ENCODE measurements around the gene TMEM30A. TPM values are rescaled to one million over a fixed set of nuclear protein-coding genes. Genes with fewer than 3 reads are reported as not detected.
A peak's percentile ranks its signal among the peaks of the same experiment; 100 is the strongest.

The TMEM30A gene
- total and polyA plus RNA-seq, 4 donors = 33.3 to 71.0 (median 45.4) TPM

DNA sequence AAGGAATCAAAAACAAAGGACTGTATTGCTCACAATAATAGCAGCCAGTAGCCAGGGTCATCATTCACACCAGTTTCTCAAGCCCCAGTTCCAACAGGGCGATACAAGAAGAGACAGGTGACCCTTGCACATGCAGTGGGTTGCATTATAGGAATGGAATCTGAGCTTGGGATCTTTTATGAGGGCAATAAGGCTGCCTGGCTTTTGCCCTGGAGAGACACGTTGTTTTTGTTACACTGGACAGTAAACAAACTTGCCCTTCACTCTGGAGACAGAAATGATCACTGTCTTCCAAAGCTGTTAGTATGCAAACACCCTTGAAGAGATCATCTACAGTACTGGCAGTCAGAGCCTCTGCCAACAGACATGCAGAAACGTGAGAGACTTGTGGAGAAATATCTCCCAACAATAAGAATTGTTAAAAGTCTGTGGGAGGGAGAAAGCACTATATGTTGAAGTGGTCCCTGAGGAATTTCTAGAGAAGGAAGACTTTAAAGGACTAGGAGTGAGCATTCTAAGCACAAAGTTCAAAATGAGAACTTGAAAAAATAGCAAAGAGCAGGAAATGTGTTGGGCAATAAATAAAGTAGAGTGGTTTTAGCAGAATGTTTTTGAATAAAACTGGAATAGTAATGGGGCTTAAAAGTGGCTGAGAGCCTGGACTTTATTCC, 72.5 kb downstream of the TMEM30A start:
- H3K9ac ChIP-seq (ENCODE audit: low read depth in 1 of 2, low read length in 2 of 2) = no peak overlapping the region
- peak overlapping the region in 1 of 2 donors; percentile 9 for H3K27ac ChIP-seq (ENCODE audit: low read depth in 1 of 2, low read length in 2 of 2)
- H3K27me3 ChIP-seq (ENCODE audit: control insufficient read depth in 4 of 4, insufficient read depth in 4 of 4, low read length in 3 of 4) = peaks cover 0 to 4% (median 2%) of the 10 kb centered on the region in 4 donors
- no peak for DNase-seq (ENCODE audit: low spot score)
- no peaks in the 10 kb centered on the region for H3K36me3 ChIP-seq (ENCODE audit: control insufficient read depth in 4 of 4, insufficient read depth in 3 of 4, low read depth in 1 of 4, low read length in 3 of 4)
- no peak overlapping the region for H3K4me3 ChIP-seq (ENCODE audit: low read depth in 1 of 3, low read length in 3 of 3)
- TF ChIP-seq JUND (IDR thresholded peaks at IDR 0.05) = peak in 1 of 2 donors; percentile 35
- TF ChIP-seq, protein P1, sequence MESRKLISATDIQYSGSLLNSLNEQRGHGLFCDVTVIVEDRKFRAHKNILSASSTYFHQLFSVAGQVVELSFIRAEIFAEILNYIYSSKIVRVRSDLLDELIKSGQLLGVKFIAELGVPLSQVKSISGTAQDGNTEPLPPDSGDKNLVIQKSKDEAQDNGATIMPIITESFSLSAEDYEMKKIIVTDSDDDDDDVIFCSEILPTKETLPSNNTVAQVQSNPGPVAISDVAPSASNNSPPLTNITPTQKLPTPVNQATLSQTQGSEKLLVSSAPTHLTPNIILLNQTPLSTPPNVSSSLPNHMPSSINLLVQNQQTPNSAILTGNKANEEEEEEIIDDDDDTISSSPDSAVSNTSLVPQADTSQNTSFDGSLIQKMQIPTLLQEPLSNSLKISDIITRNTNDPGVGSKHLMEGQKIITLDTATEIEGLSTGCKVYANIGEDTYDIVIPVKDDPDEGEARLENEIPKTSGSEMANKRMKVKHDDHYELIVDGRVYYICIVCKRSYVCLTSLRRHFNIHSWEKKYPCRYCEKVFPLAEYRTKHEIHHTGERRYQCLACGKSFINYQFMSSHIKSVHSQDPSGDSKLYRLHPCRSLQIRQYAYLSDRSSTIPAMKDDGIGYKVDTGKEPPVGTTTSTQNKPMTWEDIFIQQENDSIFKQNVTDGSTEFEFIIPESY (IDR thresholded peaks at IDR 0.05) = no peak
- TF ChIP-seq RXRA (IDR thresholded peaks at IDR 0.05) = peak in 1 of 2 donors; percentile 4
- TF ChIP-seq HNF4A (conservative IDR thresholded peaks at IDR 0.05) = peak in 1 of 2 donors; percentile 36
- TF ChIP-seq YY1 (IDR thresholded peaks at IDR 0.05) = no peak
- no peaks in the 10 kb centered on the region for H3K9me3 ChIP-seq (ENCODE audit: control insufficient read depth in 4 of 4, low read length in 3 of 4)
- 10% methylated on average over 3 of the region's 3 CpGs for WGBS
- H3K4me1 ChIP-seq (ENCODE audit: control insufficient read depth in 4 of 4, insufficient read depth in 4 of 4, low read length in 3 of 4) = peaks cover 7 to 24% (median 18%) of the 10 kb centered on the region in 4 donors

DNA sequence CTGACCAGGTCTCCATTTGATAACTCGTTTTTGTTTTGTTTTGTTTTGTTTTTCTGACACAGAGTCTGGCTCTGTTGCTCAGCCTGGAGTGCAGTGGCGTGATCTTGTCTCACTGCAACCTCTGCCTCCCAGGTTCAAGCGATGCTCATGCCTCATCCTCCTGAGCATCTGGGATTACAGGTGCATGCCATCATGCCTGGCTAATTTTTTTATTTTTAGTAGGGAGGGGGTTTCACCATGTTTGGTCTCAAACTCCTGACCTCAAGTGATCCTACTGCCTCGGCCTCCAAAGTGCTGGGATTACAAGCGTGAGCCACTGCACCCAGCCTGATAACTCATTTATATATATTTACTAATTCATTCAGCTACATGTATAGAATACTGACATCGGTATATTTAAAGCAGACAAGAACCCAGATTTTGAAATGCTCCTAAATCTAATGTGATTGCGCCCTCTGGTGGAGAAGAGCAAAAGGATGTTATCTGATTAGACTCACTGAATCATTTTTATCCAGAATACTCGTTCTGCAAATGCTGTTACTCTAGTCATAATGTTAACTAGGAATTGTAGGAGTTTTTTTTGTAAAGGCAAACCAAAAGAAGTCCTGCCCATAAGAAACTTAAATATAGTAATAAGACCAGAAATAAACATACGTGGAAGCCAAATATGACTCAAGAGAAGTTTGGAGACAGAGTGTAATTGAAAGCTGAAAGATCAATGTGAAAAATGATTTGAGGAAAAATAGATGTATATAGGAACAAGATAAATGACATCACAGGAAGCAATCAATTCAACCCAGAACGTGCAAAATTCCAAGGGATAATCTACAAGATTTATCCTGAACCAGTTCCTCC, 73.5 kb downstream of the TMEM30A start:
- Histone ChIP-seq H3K36me3 (ENCODE audit: control insufficient read depth in 4 of 4, insufficient read depth in 3 of 4, low read depth in 1 of 4, low read length in 3 of 4) (no peaks in the 10 kb centered on the region), H3K27me3 (ENCODE audit: control insufficient read depth in 4 of 4, insufficient read depth in 4 of 4, low read length in 3 of 4) (peaks cover 0 to 9% (median 4%) of the 10 kb centered on the region in 4 donors), H3K4me3 (ENCODE audit: low read depth in 1 of 3, low read length in 3 of 3) (no peak overlapping the region), H3K4me1 (ENCODE audit: control insufficient read depth in 4 of 4, insufficient read depth in 4 of 4, low read length in 3 of 4) (peaks cover 9 to 33% (median 22%) of the 10 kb centered on the region in 4 donors), H3K27ac (ENCODE audit: low read depth in 1 of 2, low read length in 2 of 2) (no peak overlapping the region), H3K9me3 (ENCODE audit: control insufficient read depth in 4 of 4, low read length in 3 of 4) (no peaks in the 10 kb centered on the region), H3K9ac (ENCODE audit: low read depth in 1 of 2, low read length in 2 of 2) (no peak overlapping the region)
- TF ChIP-seq, protein P2, sequence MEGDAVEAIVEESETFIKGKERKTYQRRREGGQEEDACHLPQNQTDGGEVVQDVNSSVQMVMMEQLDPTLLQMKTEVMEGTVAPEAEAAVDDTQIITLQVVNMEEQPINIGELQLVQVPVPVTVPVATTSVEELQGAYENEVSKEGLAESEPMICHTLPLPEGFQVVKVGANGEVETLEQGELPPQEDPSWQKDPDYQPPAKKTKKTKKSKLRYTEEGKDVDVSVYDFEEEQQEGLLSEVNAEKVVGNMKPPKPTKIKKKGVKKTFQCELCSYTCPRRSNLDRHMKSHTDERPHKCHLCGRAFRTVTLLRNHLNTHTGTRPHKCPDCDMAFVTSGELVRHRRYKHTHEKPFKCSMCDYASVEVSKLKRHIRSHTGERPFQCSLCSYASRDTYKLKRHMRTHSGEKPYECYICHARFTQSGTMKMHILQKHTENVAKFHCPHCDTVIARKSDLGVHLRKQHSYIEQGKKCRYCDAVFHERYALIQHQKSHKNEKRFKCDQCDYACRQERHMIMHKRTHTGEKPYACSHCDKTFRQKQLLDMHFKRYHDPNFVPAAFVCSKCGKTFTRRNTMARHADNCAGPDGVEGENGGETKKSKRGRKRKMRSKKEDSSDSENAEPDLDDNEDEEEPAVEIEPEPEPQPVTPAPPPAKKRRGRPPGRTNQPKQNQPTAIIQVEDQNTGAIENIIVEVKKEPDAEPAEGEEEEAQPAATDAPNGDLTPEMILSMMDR (IDR thresholded peaks at IDR 0.05; ENCODE audit: low read depth, low read length, missing input control) = peak; percentile 79
- no peak for TF ChIP-seq HNF4G (IDR thresholded peaks at IDR 0.05)
- peak; percentile 76 to 88 for TF ChIP-seq RAD21 (IDR thresholded peaks at IDR 0.05)
- TF ChIP-seq TAF1 (conservative IDR thresholded peaks at IDR 0.05) = no peak
- 24% methylated on average over 10 of the region's 10 CpGs for WGBS
- no peak for DNase-seq (ENCODE audit: low spot score)

DNA sequence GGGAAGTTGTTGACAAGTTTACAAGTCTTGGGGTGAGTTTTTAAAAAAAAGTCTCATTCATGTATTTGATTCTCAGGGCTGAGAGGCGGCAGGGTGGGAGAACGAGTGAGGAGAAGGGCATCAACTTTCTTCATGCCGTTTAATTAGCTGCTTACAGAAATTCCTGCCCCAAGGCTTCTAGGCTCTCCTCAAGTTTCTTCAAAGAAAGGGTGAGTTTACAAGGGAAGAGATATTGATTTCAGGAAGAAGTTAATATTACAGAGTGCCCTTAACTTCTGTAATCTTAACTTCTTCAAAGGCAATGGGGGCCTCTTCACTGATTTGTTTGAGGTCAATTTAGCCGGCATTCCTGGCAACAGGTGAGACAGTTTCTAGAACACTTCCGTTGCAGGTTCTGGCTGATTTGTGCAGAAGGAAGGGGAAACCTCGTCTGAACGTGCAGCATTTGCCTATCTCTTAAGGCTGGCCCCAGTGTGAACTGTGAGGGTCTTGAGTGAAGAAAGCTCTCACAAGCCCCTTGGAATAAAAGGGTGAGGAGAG, 75.3 kb downstream of the TMEM30A start:
- TF ChIP-seq HNF4A (conservative IDR thresholded peaks at IDR 0.05) (no peak), HNF4G (IDR thresholded peaks at IDR 0.05) (no peak), EGR1 (IDR thresholded peaks at IDR 0.05; ENCODE audit: low read depth in 2 of 2) (no peak)
- TF ChIP-seq, protein P1 (IDR thresholded peaks at IDR 0.05) = no peak
- TF ChIP-seq, protein P2 (IDR thresholded peaks at IDR 0.05; ENCODE audit: low read depth, low read length, missing input control) = no peak
- no peak overlapping the region for H3K9ac ChIP-seq (ENCODE audit: low read depth in 1 of 2, low read length in 2 of 2)
- H3K9me3 ChIP-seq (ENCODE audit: control insufficient read depth in 4 of 4, low read length in 3 of 4) = no peaks in the 10 kb centered on the region
- H3K36me3 ChIP-seq (ENCODE audit: control insufficient read depth in 4 of 4, insufficient read depth in 3 of 4, low read depth in 1 of 4, low read length in 3 of 4) = no peaks in the 10 kb centered on the region
- H3K4me1 ChIP-seq (ENCODE audit: control insufficient read depth in 4 of 4, insufficient read depth in 4 of 4, low read length in 3 of 4) = peaks cover 14 to 51% (median 32%) of the 10 kb centered on the region in 4 donors
- no peak for DNase-seq (ENCODE audit: low spot score)
- H3K4me3 ChIP-seq (ENCODE audit: low read depth in 1 of 3, low read length in 3 of 3) = no peak overlapping the region
- WGBS = 31% methylated on average over 7 of the region's 7 CpGs
- H3K27ac ChIP-seq (ENCODE audit: low read depth in 1 of 2, low read length in 2 of 2) = no peak overlapping the region
- peaks cover 0 to 18% (median 7%) of the 10 kb centered on the region in 4 donors for H3K27me3 ChIP-seq (ENCODE audit: control insufficient read depth in 4 of 4, insufficient read depth in 4 of 4, low read length in 3 of 4)

Measured in liver (tissue), 9 donors.